D341Med (cell line): ENCODE data around the gene KRT36.
A peak's percentile ranks its signal among the peaks of the same experiment; 100 is the strongest.

Source experiments
- DNase-seq: peaks from one replicate; pipeline ENCODE4 v3.0.0; 2012; ENCODE audit warnings: low spot score

Gene KRT36

GRCh38 chr17:41500131-41500911, 10.6 kb upstream of the KRT36 start:
- DNase-seq, result no peak

GRCh38 chr17:41499714-41500113, 10.0 kb upstream of the KRT36 start:
- DNase-seq, result no peak

- no peak for DNase-seq
Observed at GRCh38 chr17:41498276-41498675, 8.6 kb upstream of the KRT36 start.

- DNase-seq, result peak; percentile 76
Observed at GRCh38 chr17:41496803-41497484, 7.2 kb upstream of the KRT36 start.

GRCh38 chr17:41494524-41494923, 4.8 kb upstream of the KRT36 start:
- DNase-seq, result no peak

- no peak for DNase-seq
Observed at GRCh38 chr17:41492771-41493170, 3.1 kb upstream of the KRT36 start.

GRCh38 chr17:41492351-41492750, 2.6 kb upstream of the KRT36 start:
- no peak for DNase-seq

- no peak for DNase-seq
Observed at GRCh38 chr17:41491476-41491875, 1.8 kb upstream of the KRT36 start.

- no peak for DNase-seq
Observed at GRCh38 chr17:41490000-41490990, 585 bp upstream of the KRT36 start.

- DNase-seq, result peak; percentile 72
Observed at GRCh38 chr17:41486809-41487530, 2.7 kb downstream of the KRT36 start.

- no peak for DNase-seq
Observed at GRCh38 chr17:41486316-41486715, 3.4 kb downstream of the KRT36 start.

- DNase-seq, result no peak
Observed at GRCh38 chr17:41484920-41485904, 4.5 kb downstream of the KRT36 start.

- no peak for DNase-seq
Observed at GRCh38 chr17:41483991-41484826, 5.5 kb downstream of the KRT36 start.

- DNase-seq, result no peak
Observed at GRCh38 chr17:41483531-41483930, 6.2 kb downstream of the KRT36 start.

GRCh38 chr17:41481036-41481435, 8.7 kb downstream of the KRT36 start, which contains the start of gene KRT35:
KRT35 (minus strand) TSS chr17:41481151; CDS start chr17:41481097, 54 bp downstream.
- DNase-seq, result no peak

GRCh38 chr17:41480581-41480980, 9.1 kb downstream of the KRT36 start:
- DNase-seq, result no peak

GRCh38 chr17:41480136-41480535, 9.6 kb downstream of the KRT36 start:
- no peak for DNase-seq

GRCh38 chr17:41478237-41478636, 11.5 kb downstream of the KRT36 start:
- DNase-seq, result no peak
